ENCODE measurements around the gene EN2. TPM values are rescaled to one million over a fixed set of nuclear protein-coding genes. Genes with fewer than 3 reads are reported as not detected.

EN2 gene
- total RNA-seq, 1 donor from 2014 or later: under 0.01 TPM

DNA sequence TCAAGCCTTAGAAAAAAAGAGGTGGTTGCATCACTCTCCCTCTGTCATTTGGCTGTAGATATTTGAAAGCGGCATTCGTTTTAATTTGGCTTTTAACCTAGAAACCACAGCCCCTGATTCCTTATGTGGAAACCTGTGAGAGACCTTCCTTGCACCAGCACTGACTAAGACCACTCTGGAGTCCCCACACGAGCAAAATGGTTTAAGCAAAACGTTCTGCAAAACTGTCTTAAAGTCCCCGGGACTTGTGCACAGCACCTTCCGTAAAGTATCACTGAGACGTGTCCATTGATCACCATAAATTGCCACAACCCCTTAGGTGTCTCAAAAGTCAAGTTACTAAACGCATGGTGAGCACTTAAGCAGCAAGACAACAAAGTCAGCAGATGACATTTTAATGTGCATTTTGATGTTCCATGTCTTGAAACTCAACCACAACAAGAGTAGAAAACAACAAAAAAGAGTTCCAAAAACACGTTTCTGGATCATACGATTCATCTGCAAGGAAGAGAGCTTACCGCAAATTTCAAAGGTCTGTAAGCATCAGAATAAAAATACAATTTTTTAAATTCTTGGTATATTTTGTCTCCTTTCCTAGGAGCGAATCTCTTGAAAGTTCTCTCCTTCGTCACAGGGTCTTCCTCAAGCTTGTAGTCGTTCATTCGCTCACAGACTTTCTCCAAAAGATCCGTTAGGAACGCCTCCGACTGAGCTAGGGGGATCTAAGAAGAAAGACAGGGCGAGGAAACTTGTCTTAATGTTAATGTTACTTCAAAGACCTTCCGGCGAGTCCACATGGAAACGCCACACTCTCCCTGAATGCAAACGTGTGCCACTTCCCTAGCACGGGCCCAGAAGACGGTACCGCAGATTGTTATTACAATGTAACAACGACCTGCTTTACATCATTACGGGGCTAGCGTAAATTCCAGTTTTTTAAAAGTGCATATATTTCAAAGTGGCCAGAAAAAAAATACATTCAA lies 50.7 kb downstream of the EN2 start:
- Histone ChIP-seq H3K4me3 (ENCODE audit: low read length in 3 of 3) (no peak overlapping the region), H3K4me1 (ENCODE audit: control insufficient read depth in 3 of 3, insufficient read depth in 3 of 3, low read length in 3 of 3) (peaks cover 0 to 10% (median 0%) of the 10 kb centered on the region in 3 donors), H3K27me3 (ENCODE audit: control insufficient read depth in 3 of 3, insufficient read depth in 3 of 3, low read length in 3 of 3) (peaks cover 57 to 72% (median 70%) of the 10 kb centered on the region in 3 donors), H3K27ac (ENCODE audit: low read depth, low read length) (no peak overlapping the region), H3K9me3 (ENCODE audit: control insufficient read depth in 3 of 3, low read length in 3 of 3) (no peaks in the 10 kb centered on the region), H3K36me3 (ENCODE audit: control insufficient read depth in 3 of 3, insufficient read depth in 3 of 3, low read length in 3 of 3) (no peaks in the 10 kb centered on the region), H3K9ac (ENCODE audit: low read depth in 1 of 3, low read length in 3 of 3) (no peak overlapping the region)

GRCh38 chr7:155509359-155509724 lies 51.4 kb downstream of the EN2 start:
- Histone ChIP-seq H3K9me3 (ENCODE audit: control insufficient read depth in 3 of 3, low read length in 3 of 3) (no peaks in the 10 kb centered on the region), H3K27ac (ENCODE audit: low read depth, low read length) (no peak overlapping the region), H3K4me3 (ENCODE audit: low read length in 3 of 3) (peak overlapping the region in 1 of 3 donors; percentile 52), H3K27me3 (ENCODE audit: control insufficient read depth in 3 of 3, insufficient read depth in 3 of 3, low read length in 3 of 3) (peaks cover 55 to 72% (median 70%) of the 10 kb centered on the region in 3 donors), H3K36me3 (ENCODE audit: control insufficient read depth in 3 of 3, insufficient read depth in 3 of 3, low read length in 3 of 3) (no peaks in the 10 kb centered on the region), H3K9ac (ENCODE audit: low read depth in 1 of 3, low read length in 3 of 3) (no peak overlapping the region), H3K4me1 (ENCODE audit: control insufficient read depth in 3 of 3, insufficient read depth in 3 of 3, low read length in 3 of 3) (peaks cover 0 to 10% (median 0%) of the 10 kb centered on the region in 3 donors)

DNA sequence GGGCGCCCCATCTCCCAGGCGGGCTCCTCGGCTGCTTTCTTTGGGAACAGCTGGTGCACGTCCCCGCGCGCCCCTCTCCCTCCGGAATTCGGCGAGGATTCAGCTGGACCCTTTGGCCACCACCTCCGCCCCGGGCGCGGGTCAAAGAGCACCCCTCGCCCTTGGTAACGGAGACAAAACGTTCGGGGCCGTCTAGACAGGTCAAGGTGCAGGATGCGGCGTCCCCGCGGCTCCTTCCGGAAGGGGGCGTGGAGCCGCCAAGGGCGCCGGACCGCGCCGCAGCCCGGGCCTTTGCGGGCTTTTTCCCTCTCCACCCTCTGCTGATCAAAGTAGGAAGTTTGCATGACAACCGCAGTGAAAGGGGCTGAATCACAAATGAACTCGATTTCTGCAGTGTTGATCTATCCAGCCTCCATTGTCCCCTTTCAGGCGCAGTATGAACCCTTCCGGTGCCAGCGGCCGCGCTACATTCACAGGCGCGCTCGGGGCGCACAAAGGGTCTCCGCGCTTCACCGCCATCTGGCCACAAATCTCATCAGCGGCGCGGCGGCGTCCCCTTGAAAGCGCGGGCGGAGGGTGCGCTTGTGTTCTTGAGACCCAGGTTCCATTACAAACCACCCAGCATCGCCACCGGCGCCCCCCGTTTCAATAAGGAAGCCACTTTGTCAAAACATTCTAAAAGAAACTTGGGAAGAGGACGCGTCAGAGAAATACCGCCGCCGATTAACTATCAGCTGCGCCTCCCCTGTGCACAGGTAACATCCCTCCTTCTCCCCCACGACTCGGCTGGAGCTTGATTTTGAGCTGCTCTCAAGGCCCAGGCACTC lies 52.0 kb downstream of the EN2 start:
- H3K27me3 ChIP-seq (ENCODE audit: control insufficient read depth in 3 of 3, insufficient read depth in 3 of 3, low read length in 3 of 3): peaks cover 57 to 71% (median 65%) of the 10 kb centered on the region in 3 donors
- H3K9ac ChIP-seq (ENCODE audit: low read depth in 1 of 3, low read length in 3 of 3): no peak overlapping the region
- H3K4me3 ChIP-seq (ENCODE audit: low read length in 3 of 3): peak overlapping the region in 2 of 3 donors; percentile 25 to 52
- H3K27ac ChIP-seq (ENCODE audit: low read depth, low read length): no peak overlapping the region
- H3K4me1 ChIP-seq (ENCODE audit: control insufficient read depth in 3 of 3, insufficient read depth in 3 of 3, low read length in 3 of 3): peaks cover 0 to 10% (median 0%) of the 10 kb centered on the region in 3 donors
- no peaks in the 10 kb centered on the region for H3K9me3 ChIP-seq (ENCODE audit: control insufficient read depth in 3 of 3, low read length in 3 of 3)
- no peaks in the 10 kb centered on the region for H3K36me3 ChIP-seq (ENCODE audit: control insufficient read depth in 3 of 3, insufficient read depth in 3 of 3, low read length in 3 of 3)

DNA sequence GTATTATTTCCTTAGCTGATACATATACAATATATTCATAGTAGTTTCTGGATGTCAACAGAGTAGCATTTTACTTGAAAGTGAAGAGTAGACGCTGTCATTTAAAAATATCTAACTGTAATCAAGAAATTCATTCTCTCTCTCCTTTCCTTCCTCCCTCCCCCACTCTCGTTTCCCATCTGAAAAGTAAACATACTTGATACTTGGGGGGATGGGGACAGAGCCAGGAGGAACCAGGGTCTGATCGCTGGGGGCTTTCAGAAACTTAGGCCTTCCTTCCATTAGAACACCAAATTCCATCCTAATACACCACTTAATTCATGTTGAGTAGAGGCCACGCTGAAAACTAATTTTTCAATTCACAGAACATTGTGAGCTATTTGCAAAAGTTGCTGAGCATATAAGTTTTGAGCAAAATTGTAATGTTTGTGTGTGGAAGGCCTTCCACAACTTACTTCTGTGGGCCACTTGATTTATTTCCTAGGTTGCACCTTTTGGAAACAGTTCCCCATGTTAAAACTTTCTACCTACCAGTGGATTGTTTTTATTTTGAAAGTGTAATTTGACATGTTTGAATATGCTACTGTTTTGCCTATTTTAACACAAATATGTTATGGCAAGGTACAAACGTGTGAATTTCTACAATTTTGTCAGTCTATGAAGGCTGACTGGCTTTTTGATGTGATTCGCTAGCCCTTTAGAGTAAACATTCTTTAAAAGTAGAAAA lies 53.2 kb downstream of the EN2 start:
- Histone ChIP-seq H3K27me3 (ENCODE audit: control insufficient read depth in 3 of 3, insufficient read depth in 3 of 3, low read length in 3 of 3) (peaks cover 58 to 73% (median 64%) of the 10 kb centered on the region in 3 donors), H3K9me3 (ENCODE audit: control insufficient read depth in 3 of 3, low read length in 3 of 3) (no peaks in the 10 kb centered on the region), H3K4me3 (ENCODE audit: low read length in 3 of 3) (no peak overlapping the region), H3K4me1 (ENCODE audit: control insufficient read depth in 3 of 3, insufficient read depth in 3 of 3, low read length in 3 of 3) (peaks cover 0 to 10% (median 0%) of the 10 kb centered on the region in 3 donors), H3K9ac (ENCODE audit: low read depth in 1 of 3, low read length in 3 of 3) (no peak overlapping the region), H3K36me3 (ENCODE audit: control insufficient read depth in 3 of 3, insufficient read depth in 3 of 3, low read length in 3 of 3) (no peaks in the 10 kb centered on the region), H3K27ac (ENCODE audit: low read depth, low read length) (no peak overlapping the region)

GRCh38 chr7:155511702-155511996 lies 53.7 kb downstream of the EN2 start:
- peaks cover 59 to 74% (median 69%) of the 10 kb centered on the region in 3 donors for H3K27me3 ChIP-seq (ENCODE audit: control insufficient read depth in 3 of 3, insufficient read depth in 3 of 3, low read length in 3 of 3)
- peaks cover 0 to 10% (median 0%) of the 10 kb centered on the region in 3 donors for H3K4me1 ChIP-seq (ENCODE audit: control insufficient read depth in 3 of 3, insufficient read depth in 3 of 3, low read length in 3 of 3)

DNA sequence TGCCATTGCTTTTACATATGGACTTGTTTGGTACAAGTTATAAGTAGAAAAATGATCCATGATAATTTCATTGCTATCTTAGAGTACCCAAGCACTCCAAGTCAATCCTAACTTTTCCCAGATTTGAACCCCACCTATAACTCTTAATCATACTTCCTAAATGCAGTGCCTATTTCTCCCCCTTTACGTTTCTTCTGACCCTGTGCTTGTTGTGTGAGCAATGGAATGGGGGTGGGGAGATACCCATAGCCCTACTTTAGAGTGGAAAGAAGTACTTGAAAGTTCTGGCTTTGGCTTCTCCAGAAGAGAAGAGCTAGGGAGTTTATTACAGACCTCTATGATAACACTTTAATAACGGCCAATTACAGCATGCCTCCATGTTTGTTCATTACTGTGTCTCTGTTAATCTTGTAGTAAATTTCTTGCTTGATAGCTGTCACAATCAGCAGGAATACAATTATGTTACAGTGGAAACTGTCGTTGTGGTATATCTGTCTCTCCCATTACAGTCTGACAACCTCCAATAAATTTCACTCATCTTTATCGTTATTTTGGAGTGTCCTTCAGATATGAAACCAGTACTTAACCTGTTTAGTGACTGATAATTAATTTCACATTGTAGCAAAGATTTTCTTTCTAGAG lies 54.4 kb downstream of the EN2 start:
- H3K36me3 ChIP-seq (ENCODE audit: control insufficient read depth in 3 of 3, insufficient read depth in 3 of 3, low read length in 3 of 3): no peaks in the 10 kb centered on the region
- peaks cover 0 to 10% (median 0%) of the 10 kb centered on the region in 3 donors for H3K4me1 ChIP-seq (ENCODE audit: control insufficient read depth in 3 of 3, insufficient read depth in 3 of 3, low read length in 3 of 3)
- H3K4me3 ChIP-seq (ENCODE audit: low read length in 3 of 3): no peak overlapping the region
- H3K27me3 ChIP-seq (ENCODE audit: control insufficient read depth in 3 of 3, insufficient read depth in 3 of 3, low read length in 3 of 3): peaks cover 61 to 75% (median 70%) of the 10 kb centered on the region in 3 donors
- H3K9me3 ChIP-seq (ENCODE audit: control insufficient read depth in 3 of 3, low read length in 3 of 3): no peaks in the 10 kb centered on the region
- H3K27ac ChIP-seq (ENCODE audit: low read depth, low read length): no peak overlapping the region
- H3K9ac ChIP-seq (ENCODE audit: low read depth in 1 of 3, low read length in 3 of 3): no peak overlapping the region

More at GRCh38 chr7:155511702-155511996, 53.7 kb downstream of the EN2 start:
- Histone ChIP-seq H3K36me3 (ENCODE audit: control insufficient read depth in 3 of 3, insufficient read depth in 3 of 3, low read length in 3 of 3) (no peaks in the 10 kb centered on the region), H3K4me3 (ENCODE audit: low read length in 3 of 3) (no peak overlapping the region), H3K27ac (ENCODE audit: low read depth, low read length) (no peak overlapping the region), H3K9me3 (ENCODE audit: control insufficient read depth in 3 of 3, low read length in 3 of 3) (no peaks in the 10 kb centered on the region), H3K9ac (ENCODE audit: low read depth in 1 of 3, low read length in 3 of 3) (no peak overlapping the region)

GRCh38 chr7:155513543-155514285 lies 55.8 kb downstream of the EN2 start:
- H3K9me3 ChIP-seq (ENCODE audit: control insufficient read depth in 3 of 3, low read length in 3 of 3): no peaks in the 10 kb centered on the region
- H3K9ac ChIP-seq (ENCODE audit: low read depth in 1 of 3, low read length in 3 of 3): no peak overlapping the region
- no peak overlapping the region for H3K4me3 ChIP-seq (ENCODE audit: low read length in 3 of 3)
- H3K4me1 ChIP-seq (ENCODE audit: control insufficient read depth in 3 of 3, insufficient read depth in 3 of 3, low read length in 3 of 3): peaks cover 0 to 10% (median 0%) of the 10 kb centered on the region in 3 donors
- no peaks in the 10 kb centered on the region for H3K36me3 ChIP-seq (ENCODE audit: control insufficient read depth in 3 of 3, insufficient read depth in 3 of 3, low read length in 3 of 3)
- H3K27ac ChIP-seq (ENCODE audit: low read depth, low read length): no peak overlapping the region
- H3K27me3 ChIP-seq (ENCODE audit: control insufficient read depth in 3 of 3, insufficient read depth in 3 of 3, low read length in 3 of 3): peaks cover 61 to 73% (median 68%) of the 10 kb centered on the region in 3 donors

DNA sequence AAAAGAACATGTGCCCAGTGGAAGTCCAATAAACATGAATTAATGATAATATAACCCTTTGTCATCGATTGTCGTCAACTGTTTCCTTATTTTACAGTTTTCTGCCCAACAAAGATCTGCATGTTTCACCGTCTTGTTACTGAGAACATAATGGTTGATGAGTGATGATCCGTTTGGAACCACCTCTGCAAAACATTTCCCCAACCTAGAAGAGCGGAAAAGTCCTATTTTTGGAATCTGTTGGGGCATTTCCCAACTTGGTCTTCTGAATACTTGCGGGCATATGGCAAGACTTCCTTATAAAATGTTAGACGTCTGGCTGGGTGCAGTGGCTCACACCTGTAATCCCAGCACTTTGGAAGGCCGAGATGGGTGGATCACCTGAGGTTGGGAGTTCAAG lies 56.4 kb downstream of the EN2 start:
- Histone ChIP-seq H3K4me1 (ENCODE audit: control insufficient read depth in 3 of 3, insufficient read depth in 3 of 3, low read length in 3 of 3) (peaks cover 0 to 9% (median 0%) of the 10 kb centered on the region in 3 donors), H3K27me3 (ENCODE audit: control insufficient read depth in 3 of 3, insufficient read depth in 3 of 3, low read length in 3 of 3) (peaks cover 55 to 72% (median 67%) of the 10 kb centered on the region in 3 donors), H3K4me3 (ENCODE audit: low read length in 3 of 3) (no peak overlapping the region), H3K36me3 (ENCODE audit: control insufficient read depth in 3 of 3, insufficient read depth in 3 of 3, low read length in 3 of 3) (no peaks in the 10 kb centered on the region), H3K9me3 (ENCODE audit: control insufficient read depth in 3 of 3, low read length in 3 of 3) (no peaks in the 10 kb centered on the region), H3K27ac (ENCODE audit: low read depth, low read length) (no peak overlapping the region), H3K9ac (ENCODE audit: low read depth in 1 of 3, low read length in 3 of 3) (no peak overlapping the region)
